OCI-LY7 (cell line): ENCODE data around the gene PI3. TPM values are rescaled to one million over a fixed set of nuclear protein-coding genes. Genes with fewer than 3 reads are reported as not detected.

Experiments
- BruUV-seq: library from RNA; stranded (reverse); fragments of 400-500 nt; replicated peaks from 2 replicates; lab custom pipeline; 2021; lab: Mats Ljungman, UMichigan
- CTCF ChIA-PET: fragments of 300-600 bp; sonication (Branson Sonifier 250); formaldehyde crosslinking; loops from one replicate; lab custom pipeline; 2022; ENCODE audit warnings: antibody characterized with exemption; ENCODE audit not compliant: unreplicated experiment; lab: Charles Lee
- POLR2A ChIA-PET: fragments of 300-600 bp; sonication (Branson Sonifier 250); formaldehyde crosslinking; loops from one replicate; lab custom pipeline; 2022; ENCODE audit warnings: antibody characterized with exemption; lab: Charles Lee
- DNase-seq: peaks from one replicate; pipeline ENCODE4 v3.0.0-alpha.2; 2015; ENCODE audit warnings: low spot score
- H2AFZ ChIP-seq: fragments of 200-600 bp; sonication (generic), shearing (Covaris generic); 2 replicates; pipeline ENCODE4 v1.6.1; 2014; ENCODE audit warnings: mild to moderate bottlenecking, antibody characterized with exemption, low read length, moderate library complexity
- H3K27ac ChIP-seq: fragments of 200-600 bp; sonication (generic); 2 replicates; pipeline ENCODE4 v1.5.1; 2014; ENCODE audit warnings: mixed run types, low read depth, mild to moderate bottlenecking, moderate library complexity, low read length, inconsistent platforms; ENCODE audit not compliant: poor library complexity, severe bottlenecking
- H3K36me3 ChIP-seq: fragments of 200-600 bp; sonication (generic); 2 replicates; pipeline ENCODE4 v1.6.1; 2014; ENCODE audit warnings: mild to moderate bottlenecking, antibody characterized with exemption, low read length, moderate library complexity, mixed read lengths; ENCODE audit not compliant: insufficient read depth
- H3K4me1 ChIP-seq: fragments of 200-600 bp; sonication (generic); 2 replicates; pipeline ENCODE4 v1.5.1; 2014; ENCODE audit warnings: mild to moderate bottlenecking, low read length; ENCODE audit not compliant: insufficient read depth, poor library complexity, severe bottlenecking
- H3K4me2 ChIP-seq: fragments of 200-600 bp; sonication (generic); 2 replicates; pipeline ENCODE4 v1.6.1; 2014; ENCODE audit warnings: mild to moderate bottlenecking, low read length
- H3K4me3 ChIP-seq: fragments of 200-600 bp; sonication (generic); 2 replicates; pipeline ENCODE4 v1.5.1; 2014; ENCODE audit warnings: mild to moderate bottlenecking, low read depth, low read length; ENCODE audit not compliant: poor library complexity, severe bottlenecking
- H3K79me2 ChIP-seq: fragments of 200-600 bp; sonication (generic); 2 replicates; pipeline ENCODE4 v1.6.1; 2016; ENCODE audit warnings: low read depth, mild to moderate bottlenecking, low read length, moderate library complexity, mixed read lengths; ENCODE audit not compliant: insufficient read depth
- H3K9me2 ChIP-seq: fragments of 200-600 bp; sonication (generic); 2 replicates; pipeline ENCODE4 v1.6.1; 2016; ENCODE audit warnings: mild to moderate bottlenecking, low read length, mixed read lengths; ENCODE audit not compliant: insufficient read depth
- H3K9me3 ChIP-seq: fragments of 200-600 bp; sonication (generic); 2 replicates; pipeline ENCODE4 v1.6.1; 2014; ENCODE audit warnings: mild to moderate bottlenecking, mixed run types, low read length, mixed read lengths
- H4K20me1 ChIP-seq: fragments of 200-600 bp; sonication (generic); 2 replicates; pipeline ENCODE4 v1.6.1; 2014; ENCODE audit warnings: mild to moderate bottlenecking, antibody characterized with exemption, low read length, moderate library complexity, mixed read lengths; ENCODE audit not compliant: insufficient read depth
- EZH2phosphoT487 ChIP-seq: fragments of 200-600 bp; sonication (generic); IDR thresholded peaks from 2 replicates; pipeline ENCODE4 v1.6.1; 2018; ENCODE audit warnings: low read depth, borderline replicate concordance, mild to moderate bottlenecking, mixed run types, antibody characterized with exemption, low read length, moderate library complexity, mixed read lengths
- intact Hi-C: fragments of 100-400 bp; cut with micrococcal nuclease; formaldehyde crosslinking; loops from one replicate; pipeline ENCODE4 v1.10.0; 2022; ENCODE audit not compliant: unreplicated experiment
- total RNA-seq, 2 experiments: library from RNA; depleted of rRNA in 1 of 2; stranded (reverse); fragments of >200 nt in 1 of 2; shearing (Covaris generic) in 1 of 2; gene quantifications; 2 replicates each; pipeline ENCODE4 v1.2.3, GENCODE V29; 2014 to 2022
- TF ChIP-seq, protein P1 (sequence below): fragments of 200-600 bp; sonication (generic); conservative IDR thresholded peaks from 2 replicates; pipeline ENCODE4 v1.5.1; 2014; ENCODE audit warnings: mild to moderate bottlenecking, antibody characterized with exemption, low read length, moderate library complexity, mixed read lengths

The PI3 gene
- total RNA-seq, 2 experiments from 2014 or later, result not detected

- Histone ChIP-seq H4K20me1 (no peaks in the 10 kb centered on the region), H3K9me2 (no peaks in the 10 kb centered on the region), H3K4me3 (no peak overlapping the region), H3K9me3 (no peaks in the 10 kb centered on the region), H3K4me1 (no peaks in the 10 kb centered on the region), H3K79me2 (no peaks in the 10 kb centered on the region), H3K36me3 (no peaks in the 10 kb centered on the region), H3K27ac (no peak overlapping the region), H2AFZ (no peak overlapping the region), H3K4me2 (no peak overlapping the region)
- ChIA-PET POLR2A (no interaction called here), CTCF (no interaction called here)
- TF ChIP-seq, protein P1, sequence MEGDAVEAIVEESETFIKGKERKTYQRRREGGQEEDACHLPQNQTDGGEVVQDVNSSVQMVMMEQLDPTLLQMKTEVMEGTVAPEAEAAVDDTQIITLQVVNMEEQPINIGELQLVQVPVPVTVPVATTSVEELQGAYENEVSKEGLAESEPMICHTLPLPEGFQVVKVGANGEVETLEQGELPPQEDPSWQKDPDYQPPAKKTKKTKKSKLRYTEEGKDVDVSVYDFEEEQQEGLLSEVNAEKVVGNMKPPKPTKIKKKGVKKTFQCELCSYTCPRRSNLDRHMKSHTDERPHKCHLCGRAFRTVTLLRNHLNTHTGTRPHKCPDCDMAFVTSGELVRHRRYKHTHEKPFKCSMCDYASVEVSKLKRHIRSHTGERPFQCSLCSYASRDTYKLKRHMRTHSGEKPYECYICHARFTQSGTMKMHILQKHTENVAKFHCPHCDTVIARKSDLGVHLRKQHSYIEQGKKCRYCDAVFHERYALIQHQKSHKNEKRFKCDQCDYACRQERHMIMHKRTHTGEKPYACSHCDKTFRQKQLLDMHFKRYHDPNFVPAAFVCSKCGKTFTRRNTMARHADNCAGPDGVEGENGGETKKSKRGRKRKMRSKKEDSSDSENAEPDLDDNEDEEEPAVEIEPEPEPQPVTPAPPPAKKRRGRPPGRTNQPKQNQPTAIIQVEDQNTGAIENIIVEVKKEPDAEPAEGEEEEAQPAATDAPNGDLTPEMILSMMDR, result no peak
- no peak for TF ChIP-seq EZH2phosphoT487
- BruUV-seq, result no TSS peak
- DNase-seq, result no peak
- intact Hi-C loops, result no loop called here
These were observed 9.8 kb upstream of the PI3 start for GRCh38 chr20:45164906-45165305.

- Histone ChIP-seq H3K27ac (no peak overlapping the region), H3K4me1 (no peaks in the 10 kb centered on the region), H3K4me2 (no peak overlapping the region), H2AFZ (no peak overlapping the region), H3K36me3 (no peaks in the 10 kb centered on the region), H3K79me2 (no peaks in the 10 kb centered on the region), H3K4me3 (no peak overlapping the region), H3K9me2 (no peaks in the 10 kb centered on the region), H3K9me3 (no peaks in the 10 kb centered on the region), H4K20me1 (no peaks in the 10 kb centered on the region)
- POLR2A ChIA-PET, result no interaction called here
- CTCF ChIA-PET, result no interaction called here
- TF ChIP-seq EZH2phosphoT487, result no peak
- TF ChIP-seq, protein P1, result no peak
- BruUV-seq, result no TSS peak
- no peak for DNase-seq
- intact Hi-C loops, result no loop called here
These were observed 1.2 kb upstream of the PI3 start for GRCh38 chr20:45173522-45173921.

DNA sequence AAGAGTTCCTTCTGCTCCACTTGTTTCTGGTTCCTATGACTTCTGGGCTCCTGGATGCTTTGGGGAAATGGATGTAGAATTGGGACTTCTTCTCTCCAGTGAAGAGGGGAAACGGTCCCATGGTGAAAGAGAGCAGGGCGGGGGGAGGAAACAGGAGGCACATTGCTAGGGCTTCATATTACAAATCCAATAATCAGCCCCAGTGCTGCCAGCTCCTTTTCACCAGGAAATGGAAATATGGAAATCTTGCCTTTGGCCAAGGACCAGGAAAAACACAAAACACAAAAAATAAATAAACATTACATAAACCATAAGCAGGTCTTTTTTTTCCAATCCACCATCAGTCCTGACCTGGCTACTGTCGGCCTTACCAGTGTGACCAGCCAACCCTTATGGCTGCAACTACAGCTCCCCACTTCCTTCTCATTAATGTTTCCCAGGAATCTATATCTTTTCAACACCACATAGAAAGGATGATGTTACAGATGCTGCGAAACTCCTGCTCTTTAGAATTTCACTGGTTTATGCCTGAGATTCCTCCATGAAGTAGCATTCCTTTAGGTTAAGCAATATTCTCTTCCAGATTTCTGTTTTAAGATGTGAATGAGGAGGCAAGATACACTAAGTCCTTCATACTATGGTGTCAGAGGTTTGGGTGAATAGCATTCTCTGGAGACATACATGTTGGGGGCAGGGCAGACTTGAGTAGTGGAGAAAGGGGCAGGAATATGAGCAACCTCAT lies 2.0 kb downstream of the PI3 start:
- no peak overlapping the region for H3K4me2 ChIP-seq
- no peaks in the 10 kb centered on the region for H3K9me2 ChIP-seq

More for the DNA sequence above, 2.0 kb downstream of the PI3 start:
- Histone ChIP-seq H3K4me1 (no peaks in the 10 kb centered on the region), H4K20me1 (no peaks in the 10 kb centered on the region), H3K9me3 (no peaks in the 10 kb centered on the region), H3K4me3 (no peak overlapping the region), H2AFZ (no peak overlapping the region), H3K79me2 (no peaks in the 10 kb centered on the region), H3K36me3 (no peaks in the 10 kb centered on the region), H3K27ac (no peak overlapping the region)
- POLR2A ChIA-PET, result no interaction called here
- no TSS peak for BruUV-seq
- no peak for TF ChIP-seq EZH2phosphoT487
- TF ChIP-seq, protein P1, result no peak
- DNase-seq, result no peak
- intact Hi-C loops, result no loop called here
- CTCF ChIA-PET, result no interaction called here
